ENCODE results near the gene RAB11FIP3.

The RAB11FIP3 gene

GRCh38 chr16:430904-431303 is 5.5 kb downstream of the RAB11FIP3 start:
- TF ChIP-seq POLR2A (IDR thresholded peaks at IDR 0.05; ENCODE audit: low read depth, low read length) (no peak), TAF1 (IDR thresholded peaks at IDR 0.05; ENCODE audit: borderline replicate concordance, low read depth, low read length) (no peak), POLR2AphosphoS5 (IDR thresholded peaks at IDR 0.05; ENCODE audit: low read depth, low read length) (no peak)
- DNase-seq (ENCODE audit: insufficient read length), result no peak
- no peak for FAIRE-seq

- FAIRE-seq, result no peak
- no peak for TF ChIP-seq TAF1 (IDR thresholded peaks at IDR 0.05; ENCODE audit: borderline replicate concordance, low read depth, low read length)
- TF ChIP-seq POLR2A (IDR thresholded peaks at IDR 0.05; ENCODE audit: low read depth, low read length), result no peak
- TF ChIP-seq POLR2AphosphoS5 (IDR thresholded peaks at IDR 0.05; ENCODE audit: low read depth, low read length), result no peak
- DNase-seq (ENCODE audit: insufficient read length), result no peak
Observed at GRCh38 chr16:440627-441026, 15.2 kb downstream of the RAB11FIP3 start.

GRCh38 chr16:441447-441846 is 16.0 kb downstream of the RAB11FIP3 start:
- FAIRE-seq (no peak), DNase-seq (ENCODE audit: insufficient read length) (no peak)
- TF ChIP-seq POLR2A (IDR thresholded peaks at IDR 0.05; ENCODE audit: low read depth, low read length) (no peak), POLR2AphosphoS5 (IDR thresholded peaks at IDR 0.05; ENCODE audit: low read depth, low read length) (no peak), TAF1 (IDR thresholded peaks at IDR 0.05; ENCODE audit: borderline replicate concordance, low read depth, low read length) (no peak)

GRCh38 chr16:442976-443375 is 17.5 kb downstream of the RAB11FIP3 start:
- TF ChIP-seq TAF1 (IDR thresholded peaks at IDR 0.05; ENCODE audit: borderline replicate concordance, low read depth, low read length) (no peak), POLR2AphosphoS5 (IDR thresholded peaks at IDR 0.05; ENCODE audit: low read depth, low read length) (no peak), POLR2A (IDR thresholded peaks at IDR 0.05; ENCODE audit: low read depth, low read length) (no peak)
- FAIRE-seq, result no peak

GRCh38 chr16:444027-444426 is 18.6 kb downstream of the RAB11FIP3 start:
- FAIRE-seq (peak; percentile 61), DNase-seq (ENCODE audit: insufficient read length) (no peak)
- TF ChIP-seq POLR2A (IDR thresholded peaks at IDR 0.05; ENCODE audit: low read depth, low read length) (no peak), POLR2AphosphoS5 (IDR thresholded peaks at IDR 0.05; ENCODE audit: low read depth, low read length) (no peak), TAF1 (IDR thresholded peaks at IDR 0.05; ENCODE audit: borderline replicate concordance, low read depth, low read length) (no peak)

More at GRCh38 chr16:442976-443375, 17.5 kb downstream of the RAB11FIP3 start:
- DNase-seq (ENCODE audit: insufficient read length), result no peak

GRCh38 chr16:445566-445965 is 20.1 kb downstream of the RAB11FIP3 start:
- DNase-seq (ENCODE audit: insufficient read length) (no peak), FAIRE-seq (no peak)
- TF ChIP-seq POLR2AphosphoS5 (IDR thresholded peaks at IDR 0.05; ENCODE audit: low read depth, low read length), result no peak
- TF ChIP-seq TAF1 (IDR thresholded peaks at IDR 0.05; ENCODE audit: borderline replicate concordance, low read depth, low read length), result no peak
- TF ChIP-seq POLR2A (IDR thresholded peaks at IDR 0.05; ENCODE audit: low read depth, low read length), result no peak

- peak; percentile 65 for FAIRE-seq
- DNase-seq (ENCODE audit: insufficient read length), result peak; percentile 52
- TF ChIP-seq POLR2A (IDR thresholded peaks at IDR 0.05; ENCODE audit: low read depth, low read length), result no peak
- no peak for TF ChIP-seq POLR2AphosphoS5 (IDR thresholded peaks at IDR 0.05; ENCODE audit: low read depth, low read length)
- TF ChIP-seq TAF1 (IDR thresholded peaks at IDR 0.05; ENCODE audit: borderline replicate concordance, low read depth, low read length), result no peak
Observed at GRCh38 chr16:450385-450784, 24.9 kb downstream of the RAB11FIP3 start.

GRCh38 chr16:450785-451512 is 25.5 kb downstream of the RAB11FIP3 start:
- FAIRE-seq (no peak), DNase-seq (ENCODE audit: insufficient read length) (no peak)
- TF ChIP-seq POLR2AphosphoS5 (IDR thresholded peaks at IDR 0.05; ENCODE audit: low read depth, low read length), result no peak
- no peak for TF ChIP-seq POLR2A (IDR thresholded peaks at IDR 0.05; ENCODE audit: low read depth, low read length)
- no peak for TF ChIP-seq TAF1 (IDR thresholded peaks at IDR 0.05; ENCODE audit: borderline replicate concordance, low read depth, low read length)

- FAIRE-seq, result no peak
- TF ChIP-seq POLR2AphosphoS5 (IDR thresholded peaks at IDR 0.05; ENCODE audit: low read depth, low read length) (no peak), POLR2A (IDR thresholded peaks at IDR 0.05; ENCODE audit: low read depth, low read length) (no peak), TAF1 (IDR thresholded peaks at IDR 0.05; ENCODE audit: borderline replicate concordance, low read depth, low read length) (no peak)
- no peak for DNase-seq (ENCODE audit: insufficient read length)
Observed at GRCh38 chr16:454397-454940, 29.0 kb downstream of the RAB11FIP3 start.

- DNase-seq (ENCODE audit: insufficient read length), result no peak
- FAIRE-seq, result no peak
Observed at GRCh38 chr16:455453-455852, 30.0 kb downstream of the RAB11FIP3 start.

GRCh38 chr16:456891-457483 is 31.5 kb downstream of the RAB11FIP3 start:
- DNase-seq (ENCODE audit: insufficient read length) (no peak), FAIRE-seq (no peak)
- no peak for TF ChIP-seq POLR2AphosphoS5 (IDR thresholded peaks at IDR 0.05; ENCODE audit: low read depth, low read length)
- TF ChIP-seq TAF1 (IDR thresholded peaks at IDR 0.05; ENCODE audit: borderline replicate concordance, low read depth, low read length), result no peak
- no peak for TF ChIP-seq POLR2A (IDR thresholded peaks at IDR 0.05; ENCODE audit: low read depth, low read length)

More at GRCh38 chr16:455453-455852, 30.0 kb downstream of the RAB11FIP3 start:
- TF ChIP-seq POLR2A (IDR thresholded peaks at IDR 0.05; ENCODE audit: low read depth, low read length), result no peak
- TF ChIP-seq POLR2AphosphoS5 (IDR thresholded peaks at IDR 0.05; ENCODE audit: low read depth, low read length), result no peak
- no peak for TF ChIP-seq TAF1 (IDR thresholded peaks at IDR 0.05; ENCODE audit: borderline replicate concordance, low read depth, low read length)
